SK-N-SH treated with all-trans-retinoic acid at 6 μM for 48 hours (cell line): ENCODE measurements around the gene TSHZ3.

Source experiments
- ESRRG ChIP-seq: fragments of 250-450 bp; sonication (Bioruptor Pico); IDR thresholded peaks from 2 replicates; pipeline ENCODE4 v1.6.1; 2021; ENCODE audit warnings: mild to moderate bottlenecking
- OSR1 ChIP-seq: fragments of 250-450 bp; sonication (Bioruptor Pico); IDR thresholded peaks from 2 replicates; pipeline ENCODE4 v1.8.0; 2022; ENCODE audit warnings: moderate library complexity, mild to moderate bottlenecking, inconsistent platforms
- TOX ChIP-seq: fragments of 250-450 bp; sonication (Bioruptor Pico); IDR thresholded peaks from 2 replicates; pipeline ENCODE4 v1.8.0; 2021; ENCODE audit warnings: mild to moderate bottlenecking, moderate library complexity, borderline replicate concordance
- ZFP30 ChIP-seq: fragments of 450-650 bp; formaldehyde crosslinking; IDR thresholded peaks from 2 replicates; pipeline ENCODE4 v1.5.0; 2022; ENCODE audit warnings: mild to moderate bottlenecking, moderate library complexity
- ZNF70 ChIP-seq: fragments of 450-650 bp; formaldehyde crosslinking; IDR thresholded peaks from 2 replicates; pipeline ENCODE4 v1.5.0; 2020; ENCODE audit warnings: mild to moderate bottlenecking, moderate library complexity
- TF ChIP-seq, protein P1 (sequence below): fragments of 250-450 bp; sonication (Bioruptor Pico); IDR thresholded peaks from 2 replicates; pipeline ENCODE4 v1.8.0; 2020; ENCODE audit warnings: mild to moderate bottlenecking, moderate library complexity, borderline replicate concordance

DNA sequence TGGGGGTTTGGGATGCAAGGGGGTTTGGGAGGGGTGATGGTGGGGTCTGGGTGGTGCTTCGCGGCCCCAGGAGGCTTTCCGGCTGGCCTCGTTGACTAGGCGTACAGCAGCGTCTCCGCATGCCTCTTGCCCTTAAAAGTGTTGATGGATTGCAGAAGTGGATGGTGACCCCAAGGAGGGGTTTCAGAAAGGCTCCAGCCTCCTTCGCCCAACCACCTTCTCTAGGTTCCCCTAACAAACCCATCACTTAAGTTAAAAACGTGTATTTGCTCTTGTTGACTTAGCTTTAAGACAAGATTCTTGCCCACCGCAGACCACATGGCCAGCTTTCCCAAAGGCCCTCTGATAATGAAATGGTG lies 8.1 kb upstream of the TSHZ3 start:
- TF ChIP-seq, protein P1, sequence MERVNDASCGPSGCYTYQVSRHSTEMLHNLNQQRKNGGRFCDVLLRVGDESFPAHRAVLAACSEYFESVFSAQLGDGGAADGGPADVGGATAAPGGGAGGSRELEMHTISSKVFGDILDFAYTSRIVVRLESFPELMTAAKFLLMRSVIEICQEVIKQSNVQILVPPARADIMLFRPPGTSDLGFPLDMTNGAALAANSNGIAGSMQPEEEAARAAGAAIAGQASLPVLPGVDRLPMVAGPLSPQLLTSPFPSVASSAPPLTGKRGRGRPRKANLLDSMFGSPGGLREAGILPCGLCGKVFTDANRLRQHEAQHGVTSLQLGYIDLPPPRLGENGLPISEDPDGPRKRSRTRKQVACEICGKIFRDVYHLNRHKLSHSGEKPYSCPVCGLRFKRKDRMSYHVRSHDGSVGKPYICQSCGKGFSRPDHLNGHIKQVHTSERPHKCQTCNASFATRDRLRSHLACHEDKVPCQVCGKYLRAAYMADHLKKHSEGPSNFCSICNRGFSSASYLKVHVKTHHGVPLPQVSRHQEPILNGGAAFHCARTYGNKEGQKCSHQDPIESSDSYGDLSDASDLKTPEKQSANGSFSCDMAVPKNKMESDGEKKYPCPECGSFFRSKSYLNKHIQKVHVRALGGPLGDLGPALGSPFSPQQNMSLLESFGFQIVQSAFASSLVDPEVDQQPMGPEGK (CRISPR knock-in tag), result no peak
- no peak for TF ChIP-seq TOX (CRISPR knock-in tag)
- TF ChIP-seq ZFP30, result no peak
- TF ChIP-seq ESRRG (CRISPR knock-in tag), result no peak
- TF ChIP-seq ZNF70 (CRISPR knock-in tag), result no peak
- no peak for TF ChIP-seq OSR1 (CRISPR knock-in tag)
